Common myeloid progenitor, CD34-positive (primary cell): ENCODE data around the gene HNRNPA2B1.
"Not testable (repeated sequence)": the region's sequence is repeated elsewhere in the genome, so short reads cannot be mapped to it uniquely, and the experiment has no call there.

Experiments used
- CTCF ChIA-PET: fragments of 350-600 bp; sonication (Branson Sonifier 250); formaldehyde crosslinking; loops from one replicate; lab custom pipeline; 2021; ENCODE audit warnings: antibody characterized with exemption; lab: Charles Lee
- POLR2A ChIA-PET: fragments of 350-600 bp; sonication (Branson Sonifier 250); formaldehyde crosslinking; loops from one replicate; lab custom pipeline; 2021; ENCODE audit warnings: antibody characterized with exemption; lab: Charles Lee
- DNase-seq, 3 donors: peaks; one replicate each; pipeline versions ENCODE4 v3.0.0 to v3.0.0-alpha.2; 2013
- H3K27ac ChIP-seq, 2 experiments: 1 replicate in 1 of 2; 2 replicates in 1 of 2; pipeline ENCODE4 v1.7.0; 2013; ENCODE audit warnings: inconsistent platforms in 2 of 2, low read length in 2 of 2, mild to moderate bottlenecking in 2 of 2, low read depth in 1 of 2, moderate library complexity in 1 of 2; ENCODE audit not compliant: severe bottlenecking in 2 of 2, insufficient read depth in 1 of 2, poor library complexity in 1 of 2
- H3K27me3 ChIP-seq, 5 experiments: replicated peaks in 2 of 5; 1 replicate in 3 of 5; 2 replicates in 2 of 5; pipeline versions ENCODE4 v1.6.1 to v1.7.0; 2013; ENCODE audit warnings: low read length in 4 of 5, mild to moderate bottlenecking in 2 of 5, moderate library complexity in 2 of 5, inconsistent platforms in 1 of 5; ENCODE audit not compliant: insufficient read depth in 5 of 5, control insufficient read depth in 4 of 5
- H3K36me3 ChIP-seq, 4 experiments: 1 replicate in 2 of 4; 2 replicates in 2 of 4; pipeline versions ENCODE4 v1.6.1 to v1.7.0; 2013; ENCODE audit warnings: low read length in 3 of 4, control low read depth in 1 of 4, mild to moderate bottlenecking in 1 of 4; ENCODE audit not compliant: control insufficient read depth in 4 of 4, insufficient read depth in 4 of 4
- H3K4me1 ChIP-seq, 4 experiments: 1 replicate in 3 of 4; 2 replicates in 1 of 4; pipeline versions ENCODE4 v1.6.1 to v1.7.1; 2013; ENCODE audit warnings: low read length in 3 of 4, mild to moderate bottlenecking in 3 of 4, control low read depth in 1 of 4, inconsistent platforms in 1 of 4, moderate library complexity in 1 of 4; ENCODE audit not compliant: control insufficient read depth in 4 of 4, insufficient read depth in 4 of 4; ENCODE audit errors: control extremely low read depth in 1 of 4
- H3K4me3 ChIP-seq, 7 experiments: 1 replicate in 4 of 7; 2 replicates in 3 of 7; pipeline versions ENCODE4 v1.5.1 to v1.7.0; 2013; ENCODE audit warnings: mild to moderate bottlenecking in 7 of 7, low read length in 6 of 7, moderate library complexity in 6 of 7, inconsistent platforms in 2 of 7, low read depth in 2 of 7, control low read depth in 1 of 7; ENCODE audit not compliant: insufficient read depth in 4 of 7, control insufficient read depth in 1 of 7; ENCODE audit errors: extremely low read depth in 1 of 7
- H3K9me3 ChIP-seq, 5 experiments: 1 replicate in 4 of 5; 2 replicates in 1 of 5; pipeline versions ENCODE4 v1.6.1 to v1.7.1; 2013; ENCODE audit warnings: low read length in 4 of 5, mild to moderate bottlenecking in 2 of 5, inconsistent platforms in 1 of 5, low read depth in 1 of 5, moderate library complexity in 1 of 5; ENCODE audit not compliant: control insufficient read depth in 4 of 5, insufficient read depth in 2 of 5; ENCODE audit errors: control extremely low read depth in 1 of 5
- WGBS: methylation state at CpG from one replicate; pipeline ENCODE4 v1.1.5; 2013; ENCODE audit not compliant: insufficient coverage; 5-methylcytosine and 5-hydroxymethylcytosine counted together

The HNRNPA2B1 gene

GRCh38 chr7:26176696-26177095 lies 23.9 kb downstream of the HNRNPA2B1 start:
- 91% methylated on average over 4 of the region's 26 CpGs for WGBS
- CTCF ChIA-PET = not testable (repeated sequence)

GRCh38 chr7:26175903-26176302 lies 24.6 kb downstream of the HNRNPA2B1 start:
- no CpG with 5 or more reads among the region's 4 CpGs for WGBS
- CTCF ChIA-PET, H3K4me1 ChIP-seq, H3K9me3 ChIP-seq, H3K4me3 ChIP-seq, POLR2A ChIA-PET, H3K27me3 ChIP-seq, H3K27ac ChIP-seq, DNase-seq: not testable (repeated sequence)
- H3K36me3 ChIP-seq = peaks cover 2 to 23% (median 8%) of the 10 kb centered on the region in 4 experiments

More at GRCh38 chr7:26176696-26177095, 23.9 kb downstream of the HNRNPA2B1 start:
- H3K4me1 ChIP-seq, POLR2A ChIA-PET, H3K4me3 ChIP-seq, DNase-seq, H3K27me3 ChIP-seq, H3K9me3 ChIP-seq, H3K27ac ChIP-seq: not testable (repeated sequence)
- peaks cover 2 to 19% (median 4%) of the 10 kb centered on the region in 4 experiments for H3K36me3 ChIP-seq

- ChIA-PET POLR2A (interaction anchor here (0.6 to 0.9 kb wide), 2 partner anchors 12 kb away, joined by 3 read pairs; no protein-coding TSS in a partner anchor), CTCF (interaction anchor here (0.8 to 1.7 kb wide), 3 partner anchors 11 to 82 kb away, joined by 3 to 7 read pairs (median 4); no protein-coding TSS in a partner anchor)
- Histone ChIP-seq H3K36me3 (peaks cover 0 to 13% (median 6%) of the 10 kb centered on the region in 4 experiments), H3K27ac (no peak overlapping the region), H3K4me3 (no peak overlapping the region), H3K27me3 (no peaks in the 10 kb centered on the region), H3K4me1 (peaks cover 0 to 5% (median 3%) of the 10 kb centered on the region in 4 experiments), H3K9me3 (peaks cover 0 to 3% (median 0%) of the 10 kb centered on the region in 5 experiments)
- no peak for DNase-seq
- no CpG with 5 or more reads among the region's 1 CpG for WGBS
Measured at GRCh38 chr7:26172048-26172447, 28.5 kb downstream of the HNRNPA2B1 start.

- peaks cover 0 to 3% (median 0%) of the 10 kb centered on the region in 5 experiments for H3K9me3 ChIP-seq
- POLR2A ChIA-PET = interaction anchor here (0.9 kb wide), 1 partner anchor 11 kb away, joined by 3 read pairs; no protein-coding TSS in a partner anchor
- H3K4me1 ChIP-seq = peaks cover 1 to 10% (median 6%) of the 10 kb centered on the region in 4 experiments
- DNase-seq = no peak
- no peak overlapping the region for H3K4me3 ChIP-seq
- no peaks in the 10 kb centered on the region for H3K27me3 ChIP-seq
- H3K36me3 ChIP-seq = peaks cover 0 to 13% (median 6%) of the 10 kb centered on the region in 4 experiments
- H3K27ac ChIP-seq = no peak overlapping the region
- CTCF ChIA-PET = interaction anchor here (0.8 to 1.7 kb wide), 3 partner anchors 10 to 81 kb away, joined by 3 to 7 read pairs (median 4); no protein-coding TSS in a partner anchor
- 100% methylated on average over 1 of the region's 2 CpGs for WGBS
Measured at GRCh38 chr7:26171601-26172000, 28.9 kb downstream of the HNRNPA2B1 start.

- Histone ChIP-seq H3K4me1 (peaks cover 2 to 11% (median 8%) of the 10 kb centered on the region in 4 experiments), H3K27me3 (no peaks in the 10 kb centered on the region), H3K4me3 (no peak overlapping the region), H3K27ac (no peak overlapping the region), H3K9me3 (peaks cover 0 to 3% (median 0%) of the 10 kb centered on the region in 5 experiments), H3K36me3 (peaks cover 0 to 13% (median 6%) of the 10 kb centered on the region in 4 experiments)
- ChIA-PET CTCF (interaction anchor here (0.9 to 1.2 kb wide), 2 partner anchors 10 to 12 kb away, joined by 3 to 5 read pairs; no protein-coding TSS in a partner anchor), POLR2A (no interaction called here)
- no peak for DNase-seq
- WGBS = no CpG with 5 or more reads among the region's 1 CpG
Measured at GRCh38 chr7:26170663-26171062, 29.9 kb downstream of the HNRNPA2B1 start.

GRCh38 chr7:26169271-26169670 lies 31.3 kb downstream of the HNRNPA2B1 start:
- Histone ChIP-seq H3K36me3 (peaks cover 0 to 11% (median 5%) of the 10 kb centered on the region in 4 experiments), H3K4me1 (peaks cover 2 to 11% (median 8%) of the 10 kb centered on the region in 4 experiments), H3K4me3 (no peak overlapping the region), H3K9me3 (peaks cover 0 to 3% (median 0%) of the 10 kb centered on the region in 5 experiments), H3K27me3 (no peaks in the 10 kb centered on the region), H3K27ac (no peak overlapping the region)
- POLR2A ChIA-PET = no interaction called here
- CTCF ChIA-PET = no interaction called here
- 81% methylated on average over 2 of the region's 3 CpGs for WGBS
- no peak for DNase-seq

GRCh38 chr7:26168458-26169023 lies 32.0 kb downstream of the HNRNPA2B1 start:
- no peak overlapping the region for H3K27ac ChIP-seq
- peaks cover 2 to 11% (median 8%) of the 10 kb centered on the region in 4 experiments for H3K4me1 ChIP-seq
- WGBS = 100% methylated on average over 1 of the region's 6 CpGs
- ChIA-PET POLR2A (no interaction called here), CTCF (no interaction called here)
- DNase-seq = no peak
- H3K36me3 ChIP-seq = peaks cover 0 to 11% (median 5%) of the 10 kb centered on the region in 4 experiments
- H3K27me3 ChIP-seq = no peaks in the 10 kb centered on the region
- peaks cover 0 to 3% (median 0%) of the 10 kb centered on the region in 5 experiments for H3K9me3 ChIP-seq
- H3K4me3 ChIP-seq = no peak overlapping the region
